GM21360 (cell line): ENCODE results near the gene PRMT7.

Experiments used
- ATAC-seq: cut with Tn5 transposase; IDR thresholded peaks from one replicate; pipeline ENCODE4 v1.9.1; 2021; ENCODE audit warnings: mild to moderate bottlenecking, moderate library complexity; ENCODE audit not compliant: unreplicated experiment

Gene PRMT7

GRCh38 chr16:68361485-68361884, 50.7 kb downstream of the PRMT7 start:
- no peak for ATAC-seq

- no peak for ATAC-seq
Measured at GRCh38 chr16:68362262-68362913, 51.6 kb downstream of the PRMT7 start.

GRCh38 chr16:68362947-68363657, 52.3 kb downstream of the PRMT7 start:
- ATAC-seq: no peak

- ATAC-seq: no peak
Measured at GRCh38 chr16:68363658-68364521, 53.1 kb downstream of the PRMT7 start.

- ATAC-seq: no peak
Measured at GRCh38 chr16:68364561-68364998, 53.8 kb downstream of the PRMT7 start.

- no peak for ATAC-seq
Measured at GRCh38 chr16:68365167-68365817, 54.5 kb downstream of the PRMT7 start.

- no peak for ATAC-seq
Measured at GRCh38 chr16:68366062-68366461, 55.2 kb downstream of the PRMT7 start.

GRCh38 chr16:68367030-68367429, 56.2 kb downstream of the PRMT7 start:
- ATAC-seq: no peak

- ATAC-seq: no peak
Measured at GRCh38 chr16:68367440-68367839, 56.6 kb downstream of the PRMT7 start.

- no peak for ATAC-seq
Measured at GRCh38 chr16:68367891-68368290, 57.1 kb downstream of the PRMT7 start.

- ATAC-seq: no peak
Measured at GRCh38 chr16:68368301-68368888, 57.6 kb downstream of the PRMT7 start.

- ATAC-seq: no peak
Measured at GRCh38 chr16:68369168-68369567, 58.3 kb downstream of the PRMT7 start.

GRCh38 chr16:68369697-68370580, 59.1 kb downstream of the PRMT7 start:
- ATAC-seq: no peak

GRCh38 chr16:68370581-68371275, 59.9 kb downstream of the PRMT7 start:
- ATAC-seq: no peak

GRCh38 chr16:68371276-68371651, 60.4 kb downstream of the PRMT7 start:
- ATAC-seq: no peak

- no peak for ATAC-seq
Measured at GRCh38 chr16:68371706-68372380, 61.0 kb downstream of the PRMT7 start.

- no peak for ATAC-seq
Measured at GRCh38 chr16:68372381-68372720, 61.5 kb downstream of the PRMT7 start.

- ATAC-seq: no peak
Measured at GRCh38 chr16:68372806-68373205, 62.0 kb downstream of the PRMT7 start.
